GM21528 (cell line): ENCODE results near the gene MEF2C.

Experiments used
- ATAC-seq: cut with Tn5 transposase; IDR thresholded peaks from one replicate; pipeline ENCODE4 v1.9.1; 2021; ENCODE audit warnings: mild to moderate bottlenecking, moderate library complexity; ENCODE audit not compliant: unreplicated experiment, low FRiP score

MEF2C gene

GRCh38 chr5:88680253-88681132 is 202.5 kb downstream of the MEF2C start:
- peak; percentile 85 for ATAC-seq

- ATAC-seq: no peak
Measured at GRCh38 chr5:88679638-88680037, 203.3 kb downstream of the MEF2C start.

GRCh38 chr5:88678770-88679381 is 204.1 kb downstream of the MEF2C start:
- ATAC-seq: no peak

- no peak for ATAC-seq
Measured at GRCh38 chr5:88677943-88678769, 204.8 kb downstream of the MEF2C start.

GRCh38 chr5:88677376-88677895 is 205.5 kb downstream of the MEF2C start:
- ATAC-seq: no peak

GRCh38 chr5:88676637-88677375 is 206.2 kb downstream of the MEF2C start:
- no peak for ATAC-seq

GRCh38 chr5:88675708-88676636 is 207.0 kb downstream of the MEF2C start:
- ATAC-seq: peak; percentile 42

- ATAC-seq: peak; percentile 11
Measured at GRCh38 chr5:88675168-88675707, 207.7 kb downstream of the MEF2C start.

GRCh38 chr5:88674356-88675167 is 208.4 kb downstream of the MEF2C start:
- peak; percentile 68 for ATAC-seq

- ATAC-seq: no peak
Measured at GRCh38 chr5:88673253-88674105, 209.5 kb downstream of the MEF2C start.

GRCh38 chr5:88672644-88673252 is 210.2 kb downstream of the MEF2C start:
- ATAC-seq: no peak

- ATAC-seq: no peak
Measured at GRCh38 chr5:88671505-88672499, 211.2 kb downstream of the MEF2C start.

GRCh38 chr5:88671106-88671504 is 211.9 kb downstream of the MEF2C start:
- no peak for ATAC-seq

- no peak for ATAC-seq
Measured at GRCh38 chr5:88670461-88670860, 212.5 kb downstream of the MEF2C start.

- no peak for ATAC-seq
Measured at GRCh38 chr5:88669371-88670050, 213.5 kb downstream of the MEF2C start.
